ENCODE results near the gene FTO. TPM values are rescaled to one million over a fixed set of nuclear protein-coding genes. Genes with fewer than 3 reads are reported as not detected.

Gene FTO
- total and polyA plus RNA-seq, 12 donors = 17.8 to 310 (median 156) TPM

- H3K36me3 ChIP-seq (replicated peaks in 1 of 2) = no peaks in the 10 kb centered on the region
- no peaks in the 10 kb centered on the region for H3K27me3 ChIP-seq
- H3K9me3 ChIP-seq (replicated peaks in 1 of 3) = no peaks in the 10 kb centered on the region
- intact Hi-C loops (cut with DNase I) = no loop called here
- H3K4me1 ChIP-seq (replicated peaks in 1 of 2) = no peaks in the 10 kb centered on the region
- no peak for DNase-seq
- TF ChIP-seq CTCF (IDR thresholded peaks at IDR 0.05) (no peak), POLR2A (IDR thresholded peaks at IDR 0.05) (no peak)
- H3K4me3 ChIP-seq = no peak overlapping the region
- no peak overlapping the region for H3K27ac ChIP-seq
- 75 to 83% (median 76%) methylated on average over 7 of the region's 7 CpGs for WGBS, 4 donors
Observed at GRCh38 chr16:53664724-53665345, 39.1 kb upstream of the FTO start.

- no peaks in the 10 kb centered on the region for H3K4me1 ChIP-seq (replicated peaks in 1 of 2)
- no peak for TF ChIP-seq POLR2A (IDR thresholded peaks at IDR 0.05)
- no peak for TF ChIP-seq CTCF (IDR thresholded peaks at IDR 0.05)
- no peaks in the 10 kb centered on the region for H3K27me3 ChIP-seq
- no peaks in the 10 kb centered on the region for H3K9me3 ChIP-seq (replicated peaks in 1 of 3)
- DNase-seq = no peak
- intact Hi-C loops (cut with DNase I) = no loop called here
- H3K27ac ChIP-seq = no peak overlapping the region
- H3K36me3 ChIP-seq (replicated peaks in 1 of 2) = no peaks in the 10 kb centered on the region
- H3K4me3 ChIP-seq = no peak overlapping the region
- WGBS, 4 donors = 93 to 97% (median 95%) methylated on average over 3 of the region's 3 CpGs
Observed at GRCh38 chr16:53666786-53667415, 37.1 kb upstream of the FTO start.

GRCh38 chr16:53668869-53669268 lies 35.1 kb upstream of the FTO start:
- intact Hi-C loops (cut with DNase I) = no loop called here
- Histone ChIP-seq H3K27ac (no peak overlapping the region), H3K27me3 (no peaks in the 10 kb centered on the region), H3K4me3 (no peak overlapping the region), H3K9me3 (replicated peaks in 1 of 3) (no peaks in the 10 kb centered on the region), H3K36me3 (replicated peaks in 1 of 2) (no peaks in the 10 kb centered on the region), H3K4me1 (replicated peaks in 1 of 2) (no peaks in the 10 kb centered on the region)
- DNase-seq = no peak
- 66 to 85% (median 79%) methylated on average over 2 of the region's 2 CpGs for WGBS, 4 donors
- TF ChIP-seq CTCF (IDR thresholded peaks at IDR 0.05) (no peak), POLR2A (IDR thresholded peaks at IDR 0.05) (no peak)

- H3K4me3 ChIP-seq = no peak overlapping the region
- H3K27ac ChIP-seq = no peak overlapping the region
- H3K4me1 ChIP-seq (replicated peaks in 1 of 2) = peaks cover 0 to 9% of the 10 kb centered on the region in 2 donors
- intact Hi-C loops (cut with DNase I) = no loop called here
- no peaks in the 10 kb centered on the region for H3K36me3 ChIP-seq (replicated peaks in 1 of 2)
- TF ChIP-seq CTCF (IDR thresholded peaks at IDR 0.05) (no peak), POLR2A (IDR thresholded peaks at IDR 0.05) (no peak)
- DNase-seq = no peak
- no peaks in the 10 kb centered on the region for H3K9me3 ChIP-seq (replicated peaks in 1 of 3)
- H3K27me3 ChIP-seq = no peaks in the 10 kb centered on the region
Observed at GRCh38 chr16:53672461-53672860, 31.5 kb upstream of the FTO start.

All from adrenal gland (tissue), 12 donors.